Stimulated activated CD4-positive, alpha-beta T cell treated with anti-CD3 and anti-CD28 coated beads, Interleukin-4, amount 100 ng/mL, for 24 hours (primary cell): Measurements from ENCODE around the gene DTX2.
"Not testable (repeated sequence)": the region's sequence is repeated elsewhere in the genome, so short reads cannot be mapped to it uniquely, and the experiment has no call there.

Experiments
- DNase-seq: peaks from one replicate; pipeline ENCODE4 v3.0.0-alpha.2; 2020

DTX2 gene

DNA sequence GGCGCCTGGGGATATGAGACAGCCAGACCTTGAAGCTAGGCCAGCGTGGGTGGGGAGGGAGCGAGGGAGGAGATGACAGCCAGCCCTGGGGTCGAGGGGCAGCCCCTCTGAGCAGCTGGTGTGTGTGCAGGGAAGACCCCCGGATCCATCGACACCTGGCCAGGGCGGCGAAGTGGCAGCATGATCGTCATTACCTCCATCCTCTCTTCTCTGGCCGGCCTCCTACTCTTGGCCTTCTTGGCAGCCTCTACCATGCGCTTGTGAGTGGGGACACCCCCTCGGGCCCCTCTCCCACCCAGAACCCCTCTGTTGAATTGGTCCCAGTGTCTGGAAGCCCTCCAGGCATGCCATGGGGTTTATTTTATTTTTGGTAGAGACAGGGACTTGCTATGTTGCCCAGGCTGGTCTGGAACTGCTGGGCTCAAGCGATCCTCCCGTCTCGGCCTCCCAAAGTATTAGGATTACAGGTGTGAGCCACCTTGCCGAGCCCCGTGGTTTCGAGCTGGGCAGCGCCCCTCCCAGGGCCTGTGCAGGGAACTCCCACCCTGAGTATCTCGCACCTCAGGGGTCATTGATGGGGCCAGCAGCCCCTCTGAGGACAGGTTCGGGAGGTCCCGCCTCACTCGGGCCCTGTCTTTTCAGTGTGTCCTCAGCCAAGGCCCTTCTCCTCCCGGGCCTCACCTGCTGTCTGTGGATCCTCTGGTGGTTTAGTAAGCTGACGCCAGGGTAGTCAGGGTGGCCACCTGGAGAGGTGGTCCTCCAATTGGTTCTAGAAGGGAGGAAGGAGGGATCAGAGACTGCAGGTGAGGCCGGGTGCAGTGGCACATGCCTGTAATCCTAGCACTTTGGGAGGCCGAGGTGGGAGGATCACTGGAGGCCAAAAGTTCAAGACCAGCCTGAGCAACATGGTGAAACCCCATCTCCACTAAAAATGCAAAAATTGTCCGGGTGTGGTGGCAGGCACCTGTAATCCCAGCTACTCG is 52.6 kb downstream of the DTX2 start:
- no peak for DNase-seq

GRCh38 chr7:76514926-76515771 is 53.6 kb downstream of the DTX2 start:
- DNase-seq, result no peak

DNA sequence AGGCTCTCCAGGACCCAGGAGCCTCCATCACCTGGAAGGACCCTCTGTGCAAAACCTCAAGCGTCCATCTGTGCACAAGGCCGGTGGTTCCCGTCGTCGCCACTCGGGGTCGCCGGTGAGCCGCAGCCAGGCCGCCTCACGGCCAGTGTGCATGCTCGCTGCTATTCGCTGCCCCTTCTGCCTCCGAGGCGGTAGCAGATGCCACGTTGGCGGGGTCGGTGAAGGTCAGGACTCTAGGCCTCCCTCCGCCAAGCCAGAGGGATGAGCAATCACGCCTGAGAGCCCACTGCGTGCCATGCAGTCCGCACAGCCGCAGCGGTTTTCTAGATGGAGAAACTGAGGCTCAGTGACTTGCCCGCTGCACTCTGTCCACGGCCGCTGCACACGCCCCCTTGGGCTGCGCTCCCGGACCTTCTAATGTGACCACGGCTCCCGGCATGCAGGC is 54.5 kb downstream of the DTX2 start:
- peak; percentile 42 for DNase-seq

- not testable (repeated sequence) for DNase-seq
Measured at GRCh38 chr7:76516932-76517331, 55.4 kb downstream of the DTX2 start.

- not testable (repeated sequence) for DNase-seq
Measured at GRCh38 chr7:76526183-76526582, 64.7 kb downstream of the DTX2 start.

- DNase-seq, result not testable (repeated sequence)
Measured at GRCh38 chr7:76531643-76532042, 70.1 kb downstream of the DTX2 start.

DNA sequence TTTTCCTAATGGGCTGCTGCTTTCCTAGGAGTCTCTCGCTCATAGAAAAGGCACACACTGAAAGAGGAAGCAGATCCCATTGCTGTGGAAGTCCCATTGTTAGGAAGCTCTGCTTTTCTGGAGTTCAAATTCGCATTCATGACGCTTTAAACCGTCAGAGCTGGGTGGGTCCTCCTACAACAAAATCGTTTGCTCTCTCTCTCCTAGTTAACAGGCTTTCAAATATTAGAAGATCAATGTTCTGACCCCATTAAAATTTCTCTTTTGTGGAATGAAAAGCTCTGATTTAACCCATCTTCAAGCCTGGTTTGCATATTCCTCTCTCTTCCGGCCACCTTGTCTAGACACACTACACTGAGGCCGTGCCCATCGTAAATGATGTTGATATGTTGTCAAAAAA is 81.7 kb downstream of the DTX2 start, which contains the start of gene SPDYE16:
TSS of gene SPDYE16 (minus strand) at position 101 of the 400 bp plus-strand sequence. CDS start 1,838 bp downstream, outside the sequence.
- DNase-seq, result not testable (repeated sequence)

- peak; percentile 94 for DNase-seq
Measured at GRCh38 chr7:76549025-76549854, 87.7 kb downstream of the DTX2 start.

- not testable (repeated sequence) for DNase-seq
Measured at GRCh38 chr7:76549855-76550248, 88.3 kb downstream of the DTX2 start.

- DNase-seq, result not testable (repeated sequence)
Measured at GRCh38 chr7:76551992-76552391, 90.5 kb downstream of the DTX2 start.
